K562 (cell line): ENCODE measurements around the gene TIMM10. TPM values are rescaled to one million over a fixed set of nuclear protein-coding genes. Genes with fewer than 3 reads are reported as not detected.

ENCODE experiments used
- ATAC-seq: fragments of 200-7000 bp; cut with Tn5 transposase; 3 replicates; pipeline ENCODE4 v1.9.1; 2020; ENCODE audit warnings: moderate library complexity
- BruUV-seq: library from RNA; stranded (reverse); fragments of 400-500 nt; replicated peaks from 2 replicates; lab custom pipeline; 2021; lab: Mats Ljungman, UMichigan
- CTCF ChIA-PET: fragments of 300-600 bp; formaldehyde crosslinking; extraction: SDS; loops from one replicate; lab custom pipeline; 2021; ENCODE audit warnings: low intra/inter-chr PET ratio; lab: Yijun Ruan, JAX
- POLR2A ChIA-PET: fragments of 300-600, 350-650 bp; sonication (Branson Sonifier 250); formaldehyde crosslinking; extraction: SDS; loops from one replicate; lab custom pipeline; 2021; ENCODE audit warnings: antibody characterized with exemption, inconsistent platforms; lab: Yijun Ruan, JAX
- DNase-seq, 4 experiments: peaks; one replicate each; pipeline versions ENCODE4 v3.0.0 to v3.0.0-alpha.2; 2011 to 2018; ENCODE audit warnings: low spot score in 3 of 4, mixed read lengths in 3 of 4; ENCODE audit errors: extremely low read depth in 1 of 4
- FAIRE-seq: peaks from 2 replicates; lab custom pipeline; 2011; peaks lifted over from hg19 to GRCh38; lab: Jason Lieb, UNC
- H2AFZ ChIP-seq: 2 replicates; pipeline ENCODE4 v1.6.0; 2011; ENCODE audit warnings: low read depth, low read length, control low read depth, inconsistent platforms
- H3K27ac ChIP-seq: fragments of 200-600 bp; 3 replicates; pipeline ENCODE4 v1.8.0; 2011; ENCODE audit warnings: low read depth, mild to moderate bottlenecking, control low read depth, inconsistent platforms, low read length, moderate library complexity, mixed read lengths; ENCODE audit errors: extremely low read depth
- H3K27me3 ChIP-seq, 2 experiments: fragments of 300-600 bp in 1 of 2; 2 replicates in 1 of 2; 3 replicates in 1 of 2; pipeline versions ENCODE4 v1.6.0 to v1.8.0; 2011; ENCODE audit warnings: inconsistent platforms in 2 of 2, low read length in 2 of 2, mild to moderate bottlenecking in 1 of 2, mixed read lengths in 1 of 2, moderate library complexity in 1 of 2; ENCODE audit not compliant: control insufficient read depth in 2 of 2, insufficient read depth in 2 of 2
- H3K36me3 ChIP-seq: fragments of 300-600 bp; 3 replicates; pipeline ENCODE4 v1.8.0; 2011; ENCODE audit warnings: mild to moderate bottlenecking, low read length, inconsistent platforms; ENCODE audit not compliant: control insufficient read depth, insufficient read depth
- H3K4me1 ChIP-seq, 2 experiments: fragments of 200-600 bp in 1 of 2; replicated peaks in 1 of 2; 2 replicates in 1 of 2; 3 replicates in 1 of 2; pipeline versions ENCODE4 v1.5.1 to v1.8.0; 2011; ENCODE audit warnings: inconsistent platforms in 2 of 2, low read length in 2 of 2, mild to moderate bottlenecking in 1 of 2, mixed read lengths in 1 of 2, moderate library complexity in 1 of 2; ENCODE audit not compliant: control insufficient read depth in 2 of 2, insufficient read depth in 2 of 2
- H3K4me2 ChIP-seq: 2 replicates; pipeline ENCODE4 v1.6.1; 2011; ENCODE audit warnings: low read length, control low read depth, inconsistent platforms, mixed read lengths; ENCODE audit not compliant: insufficient read depth
- H3K4me3 ChIP-seq: fragments of 200-600 bp; sonication (generic), shearing (Covaris generic); 2 replicates; pipeline ENCODE4 v1.5.1; 2016; ENCODE audit warnings: control low read depth, inconsistent platforms
- H3K79me2 ChIP-seq: fragments of 200-600 bp; 3 replicates; pipeline ENCODE4 v1.8.0; 2011; ENCODE audit warnings: low read length, inconsistent platforms; ENCODE audit not compliant: control insufficient read depth, insufficient read depth
- H3K9ac ChIP-seq, 2 experiments: 2 replicates each; pipeline versions ENCODE4 v1.6.0 to v1.6.1; 2011; ENCODE audit warnings: low read depth in 2 of 2, low read length in 2 of 2, control low read depth in 1 of 2, inconsistent platforms in 1 of 2, mild to moderate bottlenecking in 1 of 2, mixed read lengths in 1 of 2; ENCODE audit not compliant: insufficient read depth in 1 of 2
- H3K9me1 ChIP-seq: one replicate; pipeline ENCODE4 v1.6.0; 2011; ENCODE audit warnings: inconsistent platforms, mild to moderate bottlenecking, low read length, moderate library complexity; ENCODE audit not compliant: control insufficient read depth, insufficient read depth
- H3K9me3 ChIP-seq: replicated peaks from 2 replicates; pipeline ENCODE4 v1.5.1; 2011; ENCODE audit warnings: low read depth, low read length, inconsistent platforms; ENCODE audit not compliant: control insufficient read depth, insufficient read depth
- H4K20me1 ChIP-seq: replicated peaks from 2 replicates; pipeline ENCODE4 v1.6.1; 2011; ENCODE audit warnings: low read length, inconsistent platforms, mixed read lengths; ENCODE audit not compliant: control insufficient read depth, insufficient read depth
- CREBBP ChIP-seq: IDR thresholded peaks from one replicate; pipeline ENCODE4 v1.6.1; 2012; ENCODE audit warnings: low read depth, mild to moderate bottlenecking, control low read depth, inconsistent platforms, low read length
- FOXJ2 ChIP-seq: fragments of 200-800 bp; sonication (Bioruptor generic); IDR thresholded peaks from 2 replicates; pipeline ENCODE4 v1.6.1; 2016; ENCODE audit warnings: missing genetic modification characterization, missing compliant biosample characterization
- JUND ChIP-seq, 2 experiments: IDR thresholded peaks; 2 replicates in 1 of 2; 3 replicates in 1 of 2; pipeline ENCODE4 v1.6.1; 2011; ENCODE audit warnings: borderline replicate concordance in 2 of 2, low read depth in 2 of 2, low read length in 2 of 2, improper control_type of control experiment in 1 of 2, missing biosample characterization in 1 of 2, missing genetic modification characterization in 1 of 2, missing genetic modification reagents in 1 of 2
- RAD51 ChIP-seq: fragments of 450-650 bp; IDR thresholded peaks from 2 replicates; pipeline ENCODE4 v1.7.1; 2016; ENCODE audit warnings: low read depth, mild to moderate bottlenecking, borderline replicate concordance
- ZBTB40 ChIP-seq, 2 experiments: fragments of 450-650 bp in 1 of 2; sonication (generic) in 1 of 2; formaldehyde crosslinking in 1 of 2; IDR thresholded peaks; 2 replicates each; pipeline versions ENCODE4 v1.7.1 to v1.9.0; 2016 to 2022; ENCODE audit warnings: inconsistent platforms in 1 of 2, mild to moderate bottlenecking in 1 of 2, missing genetic modification reagents in 1 of 2
- ZNF707 ChIP-seq: fragments of 250-450 bp; sonication (Bioruptor Pico); conservative IDR thresholded peaks from 2 replicates; pipeline ENCODE4 v1.8.0; 2022; ENCODE audit warnings: inconsistent platforms, mild to moderate bottlenecking, moderate library complexity
- ZNF740 ChIP-seq, 3 experiments: fragments of 200-800 bp in 1 of 3; sonication (Bioruptor generic) in 1 of 3; sonication (generic) in 1 of 3; formaldehyde crosslinking in 1 of 3; IDR thresholded peaks; 2 replicates each; pipeline versions ENCODE4 v1.6.1 to v1.8.0; 2016 to 2022; ENCODE audit warnings: mild to moderate bottlenecking in 2 of 3, missing compliant biosample characterization in 2 of 3, missing genetic modification characterization in 2 of 3, missing genetic modification reagents in 1 of 3
- WGBS: fragments of 100-300 bp; shearing (Covaris generic); methylation state at CpG from one replicate; pipeline ENCODE4 v1.1.6; 2016; ENCODE audit warnings: low coverage, mixed read lengths; ENCODE audit not compliant: insufficient coverage; ENCODE audit errors: missing lambda C conversion rate; 5-methylcytosine and 5-hydroxymethylcytosine counted together
- in situ Hi-C: fragments of 300-500 bp; cut with MboI; formaldehyde crosslinking; loops from 4 replicates; pipeline ENCODE4 v1.15.0; 2018; ENCODE audit warnings: inconsistent platforms, mixed read lengths
- intact Hi-C: fragments of 100-400 bp; cut with micrococcal nuclease; formaldehyde crosslinking; loops from 2 replicates; pipeline ENCODE4 v1.14.2; 2022
- polyA plus RNA-seq, 8 experiments: library from polyadenylated mRNA; depleted of rRNA in 4 of 8; stranded (reverse) in 5 of 8; unstranded in 3 of 8; fragments of >200 nt; fragmentation: Nextera tagmentation in 2 of 8; fragmentation: Illumina TruSeq in 1 of 8; extraction: Ambion mirVana in 2 of 8; extraction: Trizol in 1 of 8; gene quantifications; 2 replicates each; pipeline versions ENCODE4 v1.2.1 to v1.2.3, GENCODE V29; 2011 to 2014; ENCODE audit warnings: inconsistent platforms in 1 of 8, missing spikeins in 1 of 8
- total RNA-seq, 7 experiments: library from RNA; depleted of rRNA in 6 of 7; stranded (reverse); fragments of >200 nt in 6 of 7; fragmentation: Illumina TruSeq in 2 of 7; extraction: Trizol in 2 of 7; gene quantifications; 2 replicates each; pipeline versions ENCODE4 v1.2.1 to v1.2.3, GENCODE V29; 2011 to 2021; ENCODE audit warnings: low replicate concordance in 1 of 7

The TIMM10 gene
- total and polyA plus RNA-seq, 9 of the 15 experiments (the other 6 are each of a cell fraction or from before 2014, with no cell fraction given): 109 to 553 (median 172) TPM

GRCh38 chr11:57566005-57566904 lies 35.7 kb upstream of the TIMM10 start:
- intact Hi-C loops (loop anchor here (2.0 to 10.0 kb wide), 3 partner anchors 35 to 239 kb away; partner anchors contain the start of gene TIMM10), in situ Hi-C loops (loop anchor here (5.0 kb wide), 1 partner anchor 76 kb away; no protein-coding TSS in a partner anchor)
- ATAC-seq: no peak
- ChIA-PET CTCF (interaction anchor here (0.6 kb wide), 1 partner anchor 315 kb away, joined by 3 read pairs; no protein-coding TSS in a partner anchor), POLR2A (no interaction called here)
- peak in 2 of 4 experiments; percentile 4 to 30 for DNase-seq
- Histone ChIP-seq H3K9ac (peak overlapping the region; percentile 20 to 45; a peak in 1 of 4 replicates), H3K36me3 (no peaks in the 10 kb centered on the region), H3K27me3 (no peaks in the 10 kb centered on the region; a peak in 1 of 5 replicates), H3K27ac (peak overlapping the region; percentile 29; the same call in 1 of the 3 replicates), H3K79me2 (no peaks in the 10 kb centered on the region; the same call in 2 of the 3 replicates), H3K9me1 (no peaks in the 10 kb centered on the region), H3K4me1 (peaks cover 16 to 22% of the 10 kb centered on the region in 2 experiments; a peak in 4 of 5 replicates), H2AFZ (peak overlapping the region; percentile 75), H3K4me2 (peak overlapping the region; percentile 97), H3K4me3 (no peak overlapping the region; the same call in 1 of the 2 replicates), H3K9me3 (no peaks in the 10 kb centered on the region), H4K20me1 (no peaks in the 10 kb centered on the region)
- FAIRE-seq: peak; percentile 48
- WGBS: 32% methylated on average over 4 of the region's 4 CpGs
- no TSS peak for BruUV-seq
- no peak for TF ChIP-seq CREBBP
- no peak for TF ChIP-seq JUND (IDR thresholded peaks at IDR 0.05; ENCODE audit: borderline replicate concordance, low read depth, low read length)
- TF ChIP-seq JUND (tag; IDR thresholded peaks at IDR 0.05; ENCODE audit: borderline replicate concordance, low read depth, low read length): 0 out of 3 replicates have a peak, but pooled peaks have one; percentile 6
- no peak for TF ChIP-seq ZNF707 (CRISPR knock-in tag)
- 0 out of 2 replicates have a peak, but pooled peaks have one; percentile 31 for TF ChIP-seq ZBTB40 (IDR thresholded peaks at IDR 0.05)
- no peak for TF ChIP-seq ZBTB40 (CRISPR knock-in tag; IDR thresholded peaks at IDR 0.05)
- TF ChIP-seq RAD51: peak; percentile 67; the same call in 1 of the 2 replicates
- TF ChIP-seq ZNF740 (CRISPR knock-in tag; IDR thresholded peaks at IDR 0.05): no peak
- peak in 1 of 2 experiments; percentile 54; a peak in 2 of 4 replicates for TF ChIP-seq ZNF740 (tag; IDR thresholded peaks at IDR 0.05)
- TF ChIP-seq FOXJ2: peak; percentile 55; the same call in 1 of the 2 replicates
